GM19438 (cell line): Measurements from ENCODE around the gene FCRLB.
A peak's percentile ranks its signal among the peaks of the same experiment; 100 is the strongest.
"Not testable (repeated sequence)": the region's sequence is repeated elsewhere in the genome, so short reads cannot be mapped to it uniquely, and the experiment has no call there.

Experiments used
- ATAC-seq: cut with Tn5 transposase; IDR thresholded peaks from one replicate; pipeline ENCODE4 v1.9.1; 2021; ENCODE audit warnings: low read depth; ENCODE audit not compliant: unreplicated experiment

The FCRLB gene

GRCh38 chr1:161738627-161739287 is 17.4 kb downstream of the FCRLB start:
- ATAC-seq, result peak; percentile 58

- no peak for ATAC-seq
These were observed 18.7 kb downstream of the FCRLB start for GRCh38 chr1:161739865-161740566.

GRCh38 chr1:161740921-161741320 is 19.6 kb downstream of the FCRLB start:
- ATAC-seq, result no peak

- no peak for ATAC-seq
These were observed 21.9 kb downstream of the FCRLB start for GRCh38 chr1:161743231-161743630.

GRCh38 chr1:161747801-161748200 is 26.5 kb downstream of the FCRLB start:
- ATAC-seq, result no peak

GRCh38 chr1:161749509-161750407 is 28.4 kb downstream of the FCRLB start, which contains the start of gene DUSP12:
Gene DUSP12 (plus strand): TSS chr1:161749786. CDS start chr1:161749802, 16 bp downstream.
- ATAC-seq, result peak; percentile 97

GRCh38 chr1:161763522-161764098 is 42.3 kb downstream of the FCRLB start:
- no peak for ATAC-seq

- ATAC-seq, result peak; percentile 67
These were observed 45.0 kb downstream of the FCRLB start, which contains the start of gene ATF6 for GRCh38 chr1:161766102-161766981. Gene ATF6 (plus strand): TSS chr1:161766320. CDS start chr1:161766361, 41 bp downstream.

- no peak for ATAC-seq
These were observed 47.1 kb downstream of the FCRLB start for GRCh38 chr1:161768461-161768860.

- no peak for ATAC-seq
These were observed 47.8 kb downstream of the FCRLB start for GRCh38 chr1:161768986-161769672.

- not testable (repeated sequence) for ATAC-seq
These were observed 48.3 kb downstream of the FCRLB start for GRCh38 chr1:161769673-161770045.

- ATAC-seq, result no peak
These were observed 48.9 kb downstream of the FCRLB start for GRCh38 chr1:161770250-161770649.

- ATAC-seq, result no peak
These were observed 49.8 kb downstream of the FCRLB start for GRCh38 chr1:161771161-161771560.

GRCh38 chr1:161771973-161772372 is 50.6 kb downstream of the FCRLB start:
- ATAC-seq, result no peak

- no peak for ATAC-seq
These were observed 51.1 kb downstream of the FCRLB start for GRCh38 chr1:161772397-161772796.

GRCh38 chr1:161773791-161774190 is 52.4 kb downstream of the FCRLB start:
- ATAC-seq, result no peak

- ATAC-seq, result no peak
These were observed 55.9 kb downstream of the FCRLB start for GRCh38 chr1:161777261-161777660.
